ENCODE data around the gene CCDC184.

CCDC184 gene

GRCh38 chr12:48182631-48183030, 813 bp upstream of the CCDC184 start:
- H3K9ac ChIP-seq (ENCODE audit: low read depth, low read length) = no peak overlapping the region
- no peaks in the 10 kb centered on the region for H3K9me3 ChIP-seq (ENCODE audit: control insufficient read depth, insufficient read depth, low read length)
- no peaks in the 10 kb centered on the region for H3K36me3 ChIP-seq (ENCODE audit: control insufficient read depth, insufficient read depth, low read length)
- H3K27me3 ChIP-seq (ENCODE audit: control insufficient read depth, insufficient read depth, low read length) = peaks cover 63% of the 10 kb centered on the region
- H3K4me1 ChIP-seq (ENCODE audit: control insufficient read depth, insufficient read depth, low read length) = peaks cover 8% of the 10 kb centered on the region
- H3K4me3 ChIP-seq (ENCODE audit: low read depth, low read length) = peak overlapping the region; percentile 53

- H3K9me3 ChIP-seq (ENCODE audit: control insufficient read depth, insufficient read depth, low read length) = no peaks in the 10 kb centered on the region
- no peak overlapping the region for H3K9ac ChIP-seq (ENCODE audit: low read depth, low read length)
- peaks cover 72% of the 10 kb centered on the region for H3K27me3 ChIP-seq (ENCODE audit: control insufficient read depth, insufficient read depth, low read length)
- H3K36me3 ChIP-seq (ENCODE audit: control insufficient read depth, insufficient read depth, low read length) = no peaks in the 10 kb centered on the region
- peaks cover 8% of the 10 kb centered on the region for H3K4me1 ChIP-seq (ENCODE audit: control insufficient read depth, insufficient read depth, low read length)
- peak overlapping the region; percentile 53 for H3K4me3 ChIP-seq (ENCODE audit: low read depth, low read length)
Observed at GRCh38 chr12:48183876-48184548, 568 bp downstream of the CCDC184 start.

DNA sequence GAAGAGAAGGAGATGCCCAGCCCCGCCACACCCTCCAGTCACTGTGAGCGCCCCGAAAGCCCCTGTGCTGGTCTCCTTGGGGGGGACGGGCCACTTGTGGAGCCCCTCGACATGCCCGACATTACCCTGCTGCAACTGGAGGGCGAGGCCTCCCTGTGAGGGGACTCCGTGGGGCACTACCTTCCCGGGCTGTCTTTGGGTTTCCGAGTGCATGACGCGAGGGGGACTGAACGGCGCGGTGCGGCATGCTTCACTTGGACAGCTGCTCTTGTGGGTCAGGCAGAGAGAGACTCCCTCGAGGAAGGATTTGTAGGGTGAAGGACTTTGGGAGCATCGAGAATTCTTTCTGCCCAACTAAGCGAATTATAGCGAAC, 1.1 kb downstream of the CCDC184 start:
- Histone ChIP-seq H3K9ac (ENCODE audit: low read depth, low read length) (no peak overlapping the region), H3K4me1 (ENCODE audit: control insufficient read depth, insufficient read depth, low read length) (peaks cover 8% of the 10 kb centered on the region), H3K9me3 (ENCODE audit: control insufficient read depth, insufficient read depth, low read length) (no peaks in the 10 kb centered on the region), H3K27me3 (ENCODE audit: control insufficient read depth, insufficient read depth, low read length) (peaks cover 70% of the 10 kb centered on the region), H3K36me3 (ENCODE audit: control insufficient read depth, insufficient read depth, low read length) (no peaks in the 10 kb centered on the region), H3K4me3 (ENCODE audit: low read depth, low read length) (peak overlapping the region; percentile 53)

- H3K9me3 ChIP-seq (ENCODE audit: control insufficient read depth, insufficient read depth, low read length) = no peaks in the 10 kb centered on the region
- no peaks in the 10 kb centered on the region for H3K36me3 ChIP-seq (ENCODE audit: control insufficient read depth, insufficient read depth, low read length)
- peaks cover 66% of the 10 kb centered on the region for H3K27me3 ChIP-seq (ENCODE audit: control insufficient read depth, insufficient read depth, low read length)
- no peak overlapping the region for H3K9ac ChIP-seq (ENCODE audit: low read depth, low read length)
- H3K4me1 ChIP-seq (ENCODE audit: control insufficient read depth, insufficient read depth, low read length) = peaks cover 8% of the 10 kb centered on the region
- H3K4me3 ChIP-seq (ENCODE audit: low read depth, low read length) = peak overlapping the region; percentile 53
Observed at GRCh38 chr12:48185181-48185919, 1.9 kb downstream of the CCDC184 start.

DNA sequence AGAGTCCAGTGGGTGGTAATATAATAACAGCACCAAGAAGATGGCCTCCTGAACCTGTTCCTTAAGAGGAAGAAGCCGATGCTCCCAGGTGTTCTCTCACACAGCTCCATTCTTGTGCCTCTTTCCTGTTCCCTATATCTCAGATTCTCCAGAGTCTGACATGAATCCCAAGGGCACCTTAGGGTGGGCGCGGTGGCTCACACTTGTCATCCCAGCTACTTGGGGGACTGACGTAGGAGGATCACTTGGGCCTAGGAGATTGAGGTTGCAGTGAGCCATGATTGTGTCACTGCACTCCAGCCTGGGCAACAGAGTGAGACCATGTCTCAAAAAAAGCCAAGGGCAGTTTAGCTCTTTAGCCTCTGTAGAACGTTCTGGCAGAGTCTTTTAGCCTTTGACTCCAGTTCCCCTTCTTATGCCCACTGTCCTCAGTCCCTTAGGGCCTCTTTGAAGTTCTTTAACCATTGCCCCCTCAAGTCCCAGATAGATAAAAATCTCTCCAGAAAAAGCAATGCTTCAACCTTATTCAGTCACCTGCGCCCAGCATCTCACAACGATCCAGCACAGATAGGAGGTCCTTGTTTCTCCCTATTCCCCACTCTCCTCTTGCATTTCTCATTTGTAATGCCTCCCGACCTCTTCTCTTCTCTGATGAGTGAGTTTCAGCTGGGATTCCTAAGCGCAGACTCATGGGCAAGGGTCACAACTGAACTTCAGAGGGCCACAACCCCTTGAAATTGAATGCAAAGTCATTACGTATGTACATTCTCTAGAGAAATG, 4.7 kb downstream of the CCDC184 start:
- Histone ChIP-seq H3K9me3 (ENCODE audit: control insufficient read depth, insufficient read depth, low read length) (no peaks in the 10 kb centered on the region), H3K4me1 (ENCODE audit: control insufficient read depth, insufficient read depth, low read length) (peaks cover 8% of the 10 kb centered on the region), H3K27me3 (ENCODE audit: control insufficient read depth, insufficient read depth, low read length) (peaks cover 52% of the 10 kb centered on the region), H3K9ac (ENCODE audit: low read depth, low read length) (no peak overlapping the region), H3K4me3 (ENCODE audit: low read depth, low read length) (no peak overlapping the region), H3K36me3 (ENCODE audit: control insufficient read depth, insufficient read depth, low read length) (no peaks in the 10 kb centered on the region)

DNA sequence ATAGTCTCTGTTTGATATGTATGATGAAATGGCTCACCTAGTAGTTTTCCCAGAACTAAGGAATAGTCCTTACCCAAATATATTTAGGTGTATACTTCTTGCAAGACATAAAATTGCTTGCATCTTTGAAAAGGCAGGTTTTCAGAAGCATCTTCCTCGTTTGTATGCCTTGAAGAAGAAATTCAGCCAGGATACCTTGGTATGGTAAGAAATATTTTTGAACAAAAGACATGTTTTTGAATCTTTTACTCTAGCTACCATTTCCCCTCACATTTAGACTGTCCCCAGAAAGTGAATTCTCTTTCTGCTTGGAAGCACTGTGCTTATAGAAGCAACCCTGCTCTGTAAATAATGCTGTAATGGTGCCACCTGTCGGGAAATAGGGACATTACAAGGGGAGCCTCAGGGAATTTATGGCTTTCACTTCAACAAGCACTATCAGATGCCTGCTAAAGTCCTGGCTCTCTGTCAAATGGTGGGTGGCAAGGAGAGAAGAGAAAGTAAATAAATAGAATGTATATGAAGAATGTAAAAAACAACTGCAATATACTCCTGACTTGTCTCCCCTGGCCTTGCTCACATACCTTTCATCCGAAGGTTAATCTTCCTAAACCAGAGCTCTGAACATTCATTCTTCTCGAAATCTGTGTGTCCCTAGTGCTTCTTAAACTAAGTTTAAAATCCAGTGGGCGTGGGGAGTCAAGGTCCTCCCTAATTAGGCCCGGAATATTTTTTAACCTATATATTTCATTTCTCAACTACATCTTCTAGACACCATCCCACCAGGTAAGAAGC, 6.1 kb downstream of the CCDC184 start:
- peaks cover 59% of the 10 kb centered on the region for H3K27me3 ChIP-seq (ENCODE audit: control insufficient read depth, insufficient read depth, low read length)
- no peaks in the 10 kb centered on the region for H3K36me3 ChIP-seq (ENCODE audit: control insufficient read depth, insufficient read depth, low read length)
- peaks cover 8% of the 10 kb centered on the region for H3K4me1 ChIP-seq (ENCODE audit: control insufficient read depth, insufficient read depth, low read length)
- no peak overlapping the region for H3K9ac ChIP-seq (ENCODE audit: low read depth, low read length)
- H3K9me3 ChIP-seq (ENCODE audit: control insufficient read depth, insufficient read depth, low read length) = no peaks in the 10 kb centered on the region
- H3K4me3 ChIP-seq (ENCODE audit: low read depth, low read length) = no peak overlapping the region

DNA sequence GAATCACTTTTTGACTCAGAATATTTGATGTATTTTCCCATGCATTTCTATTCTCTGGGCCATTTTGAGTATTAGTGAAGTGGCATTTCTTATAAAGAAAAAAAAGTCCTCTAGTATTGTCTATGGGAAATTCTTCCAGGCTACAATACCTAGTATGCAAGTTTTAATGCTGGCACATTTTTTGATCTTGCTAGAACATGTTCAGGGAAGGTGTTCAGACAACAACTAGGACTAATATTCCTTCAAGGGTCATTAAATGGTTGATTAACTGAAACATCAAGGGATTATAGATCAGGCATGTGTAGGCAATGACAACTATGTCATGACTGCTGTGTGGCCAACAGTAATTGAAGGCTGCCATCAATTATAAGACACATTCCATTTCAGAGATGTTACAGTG, 7.7 kb downstream of the CCDC184 start:
- Histone ChIP-seq H3K4me1 (ENCODE audit: control insufficient read depth, insufficient read depth, low read length) (no peaks in the 10 kb centered on the region), H3K27me3 (ENCODE audit: control insufficient read depth, insufficient read depth, low read length) (peaks cover 57% of the 10 kb centered on the region), H3K4me3 (ENCODE audit: low read depth, low read length) (no peak overlapping the region), H3K9me3 (ENCODE audit: control insufficient read depth, insufficient read depth, low read length) (no peaks in the 10 kb centered on the region), H3K36me3 (ENCODE audit: control insufficient read depth, insufficient read depth, low read length) (no peaks in the 10 kb centered on the region), H3K9ac (ENCODE audit: low read depth, low read length) (no peak overlapping the region)

- Histone ChIP-seq H3K4me1 (ENCODE audit: control insufficient read depth, insufficient read depth, low read length) (no peaks in the 10 kb centered on the region), H3K4me3 (ENCODE audit: low read depth, low read length) (no peak overlapping the region), H3K36me3 (ENCODE audit: control insufficient read depth, insufficient read depth, low read length) (no peaks in the 10 kb centered on the region), H3K27me3 (ENCODE audit: control insufficient read depth, insufficient read depth, low read length) (peaks cover 46% of the 10 kb centered on the region), H3K9me3 (ENCODE audit: control insufficient read depth, insufficient read depth, low read length) (no peaks in the 10 kb centered on the region), H3K9ac (ENCODE audit: low read depth, low read length) (no peak overlapping the region)
Observed at GRCh38 chr12:48192861-48193260, 9.4 kb downstream of the CCDC184 start.

- no peaks in the 10 kb centered on the region for H3K4me1 ChIP-seq (ENCODE audit: control insufficient read depth, insufficient read depth, low read length)
- H3K27me3 ChIP-seq (ENCODE audit: control insufficient read depth, insufficient read depth, low read length) = peaks cover 39% of the 10 kb centered on the region
- no peaks in the 10 kb centered on the region for H3K9me3 ChIP-seq (ENCODE audit: control insufficient read depth, insufficient read depth, low read length)
- H3K4me3 ChIP-seq (ENCODE audit: low read depth, low read length) = no peak overlapping the region
- no peaks in the 10 kb centered on the region for H3K36me3 ChIP-seq (ENCODE audit: control insufficient read depth, insufficient read depth, low read length)
- no peak overlapping the region for H3K9ac ChIP-seq (ENCODE audit: low read depth, low read length)
Observed at GRCh38 chr12:48193623-48194022, 10.2 kb downstream of the CCDC184 start.

DNA sequence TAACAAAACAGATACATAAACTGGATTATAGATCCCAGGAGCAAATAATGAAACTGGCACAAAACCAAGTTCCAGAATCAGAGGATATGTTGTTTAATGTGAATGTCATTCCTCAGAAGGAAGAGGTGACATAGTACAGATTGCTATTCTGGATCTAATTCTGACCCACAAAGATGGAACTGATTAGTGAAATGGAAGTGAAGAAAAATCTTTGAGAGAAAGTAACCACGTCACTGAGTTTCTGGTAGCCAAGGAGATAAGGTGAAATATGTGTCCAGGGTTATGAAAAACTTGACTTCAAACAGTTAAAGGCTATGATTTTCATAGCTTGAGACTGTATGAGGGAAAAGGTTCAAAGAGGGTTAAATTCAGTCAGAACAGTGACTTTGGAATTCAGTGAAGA, 11.4 kb downstream of the CCDC184 start:
- Histone ChIP-seq H3K4me3 (ENCODE audit: low read depth, low read length) (no peak overlapping the region), H3K27me3 (ENCODE audit: control insufficient read depth, insufficient read depth, low read length) (peaks cover 49% of the 10 kb centered on the region)

GRCh38 chr12:48197549-48197970, 14.1 kb downstream of the CCDC184 start:
- no peaks in the 10 kb centered on the region for H3K4me1 ChIP-seq (ENCODE audit: control insufficient read depth, insufficient read depth, low read length)

More for the DNA sequence above, 11.4 kb downstream of the CCDC184 start:
- no peaks in the 10 kb centered on the region for H3K9me3 ChIP-seq (ENCODE audit: control insufficient read depth, insufficient read depth, low read length)
- no peak overlapping the region for H3K9ac ChIP-seq (ENCODE audit: low read depth, low read length)
- no peaks in the 10 kb centered on the region for H3K36me3 ChIP-seq (ENCODE audit: control insufficient read depth, insufficient read depth, low read length)
- no peaks in the 10 kb centered on the region for H3K4me1 ChIP-seq (ENCODE audit: control insufficient read depth, insufficient read depth, low read length)

More at GRCh38 chr12:48197549-48197970, 14.1 kb downstream of the CCDC184 start:
- peak overlapping the region; percentile 95 for H3K4me3 ChIP-seq (ENCODE audit: low read depth, low read length)
- peaks cover 66% of the 10 kb centered on the region for H3K27me3 ChIP-seq (ENCODE audit: control insufficient read depth, insufficient read depth, low read length)
- H3K36me3 ChIP-seq (ENCODE audit: control insufficient read depth, insufficient read depth, low read length) = no peaks in the 10 kb centered on the region
- peak overlapping the region; percentile 48 for H3K9ac ChIP-seq (ENCODE audit: low read depth, low read length)
- no peaks in the 10 kb centered on the region for H3K9me3 ChIP-seq (ENCODE audit: control insufficient read depth, insufficient read depth, low read length)
